A549 treated with CpdA at 1 μM for 4 hours (cell line): ENCODE measurements around the gene STMN3. TPM values are rescaled to one million over a fixed set of nuclear protein-coding genes. Genes with fewer than 3 reads are reported as not detected.

Experiments used
- total RNA-seq: library from RNA; stranded (reverse); fragments of 200-300 nt; extraction: Qiagen RNA extraction; gene quantifications from 5 replicates; pipeline ENCODE4 v1.2.3, GENCODE V29; 2022; ENCODE audit warnings: low read depth

STMN3 gene
- 7.4 to 10.9 TPM (median 9.6 TPM) in 5 replicates for total RNA-seq

DNA sequence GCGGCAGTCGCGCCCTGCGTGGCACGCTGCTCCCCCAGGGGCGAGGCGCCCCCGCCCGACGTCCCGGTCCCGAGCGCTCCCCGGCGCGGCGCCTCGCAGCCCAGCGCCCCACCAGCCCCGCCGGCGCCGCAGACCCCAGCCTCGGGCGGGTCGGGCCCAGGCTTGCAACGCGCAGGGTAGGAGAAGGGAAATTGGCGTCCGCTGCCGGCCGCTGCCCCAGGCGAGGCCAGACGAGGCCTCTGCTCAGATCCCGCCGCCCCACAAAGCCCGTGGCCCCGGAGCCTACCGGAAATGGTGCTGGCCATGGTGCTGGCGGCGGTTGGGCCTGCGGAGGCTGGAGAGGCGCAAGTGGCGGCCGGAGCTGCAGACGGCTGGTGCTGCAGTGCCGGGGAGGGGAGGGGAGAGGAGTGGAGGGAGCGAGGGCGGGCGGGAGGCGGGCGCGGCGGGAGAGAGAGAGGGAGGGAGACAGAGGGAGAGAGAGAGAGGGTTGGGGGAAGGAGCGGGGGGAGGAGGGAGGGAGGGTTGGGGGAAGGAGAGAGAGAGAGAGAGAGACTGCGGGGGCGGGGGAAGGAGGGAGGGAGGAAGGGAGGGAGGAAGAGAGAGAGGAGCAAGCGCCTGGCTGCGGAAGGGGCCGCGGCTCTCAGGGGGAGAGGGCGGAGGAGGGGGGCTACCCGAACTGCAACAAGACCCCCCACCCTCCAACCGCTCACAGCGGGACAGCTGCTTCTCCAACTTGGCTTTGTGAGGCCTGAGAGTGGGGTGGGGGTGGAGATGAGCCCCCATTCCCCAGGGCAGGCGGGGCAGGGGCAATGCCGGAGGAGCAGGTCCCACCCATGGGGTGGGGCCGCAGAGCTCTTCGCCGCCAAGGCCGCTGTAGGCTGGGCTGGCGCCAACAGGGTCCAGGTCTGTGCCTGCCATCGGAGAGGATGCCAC, at the start of gene STMN3:
Gene STMN3 (minus strand): TSS at position 384 of the 933 bp plus-strand sequence. CDS start 79 bp downstream, at position 305.

DNA sequence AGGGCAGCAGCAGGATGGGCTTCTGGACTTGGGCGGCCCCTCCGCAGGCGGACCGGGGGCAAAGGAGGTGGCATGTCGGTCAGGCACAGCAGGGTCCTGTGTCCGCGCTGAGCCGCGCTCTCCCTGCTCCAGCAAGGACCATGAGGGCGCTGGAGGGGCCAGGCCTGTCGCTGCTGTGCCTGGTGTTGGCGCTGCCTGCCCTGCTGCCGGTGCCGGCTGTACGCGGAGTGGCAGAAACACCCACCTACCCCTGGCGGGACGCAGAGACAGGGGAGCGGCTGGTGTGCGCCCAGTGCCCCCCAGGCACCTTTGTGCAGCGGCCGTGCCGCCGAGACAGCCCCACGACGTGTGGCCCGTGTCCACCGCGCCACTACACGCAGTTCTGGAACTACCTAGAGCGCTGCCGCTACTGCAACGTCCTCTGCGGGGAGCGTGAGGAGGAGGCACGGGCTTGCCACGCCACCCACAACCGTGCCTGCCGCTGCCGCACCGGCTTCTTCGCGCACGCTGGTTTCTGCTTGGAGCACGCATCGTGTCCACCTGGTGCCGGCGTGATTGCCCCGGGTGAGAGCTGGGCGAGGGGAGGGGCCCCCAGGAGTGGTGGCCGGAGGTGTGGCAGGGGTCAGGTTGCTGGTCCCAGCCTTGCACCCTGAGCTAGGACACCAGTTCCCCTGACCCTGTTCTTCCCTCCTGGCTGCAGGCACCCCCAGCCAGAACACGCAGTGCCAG, 43.6 kb upstream of the STMN3 start, which contains the start of gene TNFRSF6B:
Gene TNFRSF6B (plus strand): TSS at position 25 of the 729 bp plus-strand sequence. CDS start 116 bp downstream, at position 141.

DNA sequence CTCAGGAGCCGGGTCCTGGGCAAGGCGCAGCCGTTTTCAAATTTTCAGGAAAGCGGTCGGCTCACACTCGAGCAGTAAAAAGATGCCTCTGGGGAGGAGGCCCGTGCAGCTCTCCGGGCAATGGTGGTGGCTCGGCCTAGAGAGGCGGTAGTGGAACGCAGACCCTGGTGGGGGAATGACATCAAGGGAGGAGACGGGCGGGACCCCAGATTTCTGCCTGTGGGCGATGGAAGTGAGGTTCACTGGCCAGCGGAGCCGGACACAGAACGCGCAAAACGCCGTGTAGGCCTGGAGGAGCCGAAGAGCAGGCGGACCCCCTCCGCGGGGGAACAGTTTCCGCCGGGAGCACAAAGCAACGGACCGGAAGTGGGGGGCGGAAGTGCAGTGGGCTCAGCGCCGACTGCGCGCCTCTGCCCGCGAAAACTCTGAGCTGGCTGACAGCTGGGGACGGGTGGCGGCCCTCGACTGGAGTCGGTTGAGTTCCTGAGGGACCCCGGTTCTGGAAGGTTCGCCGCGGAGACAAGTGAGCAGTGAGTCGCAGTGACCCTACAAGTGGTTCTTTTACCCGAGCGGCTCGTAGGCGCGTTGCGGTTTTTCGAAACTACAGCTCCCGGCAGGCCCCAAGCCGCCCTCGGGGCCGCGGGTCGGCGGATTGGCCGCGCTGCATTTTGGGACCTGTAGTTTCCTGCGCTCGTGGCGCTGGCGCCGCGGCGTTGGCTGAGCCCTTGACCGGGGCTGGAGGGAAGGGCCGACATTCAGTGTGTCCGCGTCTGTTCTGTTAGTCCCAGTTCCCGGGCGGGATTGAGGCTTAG, 4.9 kb upstream of the STMN3 start, which contains the start of gene RTEL1:
Gene RTEL1 (plus strand): TSS at position 376 of the 812 bp plus-strand sequence. CDS start 1,091 bp downstream, outside the sequence.

DNA sequence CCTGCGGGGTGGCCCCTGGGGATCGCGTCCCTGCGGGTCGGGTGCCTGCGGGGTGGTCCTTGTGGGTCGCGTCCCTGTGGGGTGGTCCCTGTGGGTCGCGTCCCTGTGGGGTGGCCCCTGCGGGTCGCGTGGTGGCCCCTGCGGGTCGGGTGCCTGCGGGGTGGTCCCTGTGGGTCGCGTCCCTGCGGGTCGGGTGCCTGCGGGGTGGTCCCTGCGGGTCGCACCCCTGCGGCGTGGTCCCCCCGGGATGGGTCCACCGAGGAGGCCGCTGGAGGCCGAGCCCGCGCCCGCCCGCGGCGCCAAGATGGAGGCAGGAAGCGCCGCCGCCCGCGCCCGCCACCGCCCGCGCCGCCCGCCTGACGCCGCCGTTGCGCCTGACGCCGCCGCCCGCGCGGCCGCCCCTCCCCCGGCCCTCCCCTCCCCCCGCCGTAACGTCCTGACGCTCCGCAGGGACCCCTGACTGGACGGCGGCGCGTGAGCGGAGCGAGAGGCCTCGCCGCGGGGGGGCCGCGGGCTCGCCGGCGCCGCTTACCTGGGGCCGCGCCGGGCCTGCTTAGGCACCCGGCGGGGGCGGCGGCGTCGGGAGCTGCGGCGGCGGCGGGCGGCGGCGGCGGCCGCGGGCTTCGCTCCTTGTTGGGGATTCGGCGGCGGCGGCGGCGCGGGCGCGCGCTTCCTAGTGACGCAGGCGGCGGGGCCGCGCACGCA, 26.6 kb downstream of the STMN3 start, which contains the start of gene GMEB2:
Gene GMEB2 (minus strand): TSS at position 678 of the 705 bp plus-strand sequence. CDS start 7,704 bp downstream, outside the sequence.

Other genes with a start within 250 kb of the STMN3 start
- gene KCNQ2, start 180.8 kb downstream of the STMN3 start, total RNA-seq, result 0.50 to 0.68 TPM (median 0.60 TPM) in 5 replicates
- 136 to 164 TPM (median 141 TPM) in 5 replicates for gene EEF1A2, start 154.3 kb downstream of the STMN3 start, total RNA-seq
- gene PPDPF, start 132.7 kb downstream of the STMN3 start, total RNA-seq, result 277 to 347 TPM (median 317 TPM) in 5 replicates
- 2.2 to 3.0 TPM (median 2.4 TPM) in 5 replicates for gene PTK6, start 116.0 kb downstream of the STMN3 start, total RNA-seq
- not detected in 5 replicates for gene SRMS, start 105.7 kb downstream of the STMN3 start, total RNA-seq
- gene FNDC11, start 99.3 kb downstream of the STMN3 start, total RNA-seq, result 0.09 to 0.30 TPM (median 0.24 TPM) in 4 of 5 replicates, not detected in the other
- gene HELZ2, start 79.2 kb downstream of the STMN3 start, total RNA-seq, result 7.7 to 10.0 TPM (median 9.7 TPM) in 5 replicates
- gene GMEB2, start 26.3 kb downstream of the STMN3 start, total RNA-seq, result 8.8 to 11.9 TPM (median 11.0 TPM) in 5 replicates
- 6.4 to 8.4 TPM (median 6.8 TPM) in 5 replicates for gene RTEL1, start 4.9 kb upstream of the STMN3 start, total RNA-seq
- 0.47 to 1.2 TPM (median 0.85 TPM) in 5 replicates for gene TNFRSF6B, start 43.2 kb upstream of the STMN3 start, total RNA-seq
- gene ARFRP1, start 54.6 kb upstream of the STMN3 start, total RNA-seq, result 26.9 to 38.3 TPM (median 34.2 TPM) in 5 replicates
- 22.0 to 29.9 TPM (median 26.8 TPM) in 5 replicates for gene ZGPAT, start 54.6 kb upstream of the STMN3 start, total RNA-seq
- 6.2 to 10.5 TPM (median 8.5 TPM) in 5 replicates for gene LIME1, start 83.2 kb upstream of the STMN3 start, total RNA-seq
- 59.2 to 100 TPM (median 91.0 TPM) in 5 replicates for gene SLC2A4RG, start 86.4 kb upstream of the STMN3 start, total RNA-seq
- gene ZBTB46, start 177.8 kb upstream of the STMN3 start, total RNA-seq, result 0.59 to 1.1 TPM (median 0.78 TPM) in 5 replicates
- gene ABHD16B, start 208.1 kb upstream of the STMN3 start, total RNA-seq, result 0.05 TPM in 1 of 5 replicates, not detected in the others
- gene TPD52L2, start 211.8 kb upstream of the STMN3 start, total RNA-seq, result 125 to 141 TPM (median 132 TPM) in 5 replicates
- gene DNAJC5, start 241.7 kb upstream of the STMN3 start, total RNA-seq, result 24.9 to 32.4 TPM (median 29.2 TPM) in 5 replicates